DMS114 treated with DMSO at 0.1 percent for 48 hours (cell line): ENCODE results near the gene FARP2.
"Not testable (repeated sequence)": the region's sequence is repeated elsewhere in the genome, so short reads cannot be mapped to it uniquely, and the experiment has no call there.

Experiments used
- DNase-seq: peaks from one replicate; lab custom pipeline; 2025; ENCODE audit not compliant: unreplicated experiment; lab: John Stamatoyannopoulos, UW

Gene FARP2

GRCh38 chr2:241355983-241356870 lies at the start of gene FARP2:
FARP2 (plus strand) TSS chr2:241356285; CDS start chr2:241373108, 16,823 bp downstream.
- peak; percentile 90 for DNase-seq

GRCh38 chr2:241307055-241307454 lies 49.0 kb upstream of the FARP2 start:
- DNase-seq: no peak

- DNase-seq: no peak
Observed at GRCh38 chr2:241308267-241308666, 47.8 kb upstream of the FARP2 start.

GRCh38 chr2:241308832-241309500 lies 47.1 kb upstream of the FARP2 start:
- DNase-seq: no peak

- no peak for DNase-seq
Observed at GRCh38 chr2:241309684-241310117, 46.4 kb upstream of the FARP2 start.

- DNase-seq: no peak
Observed at GRCh38 chr2:241310917-241311566, 45.0 kb upstream of the FARP2 start.

- no peak for DNase-seq
Observed at GRCh38 chr2:241312082-241312481, 44.0 kb upstream of the FARP2 start.

- DNase-seq: no peak
Observed at GRCh38 chr2:241313543-241314095, 42.5 kb upstream of the FARP2 start.

- no peak for DNase-seq
Observed at GRCh38 chr2:241314226-241315092, 41.6 kb upstream of the FARP2 start.

GRCh38 chr2:241315093-241315878 lies 40.8 kb upstream of the FARP2 start, which contains the start of gene HDLBP:
HDLBP (minus strand) TSS chr2:241315672; CDS start chr2:241266869, 48,803 bp downstream.
- peak; percentile 86 for DNase-seq

- no peak for DNase-seq
Observed at GRCh38 chr2:241315879-241316631, 40.0 kb upstream of the FARP2 start, which contains the start of gene SEPTIN2. SEPTIN2 (plus strand) TSS chr2:241315925; CDS start chr2:241324233, 8,308 bp downstream.

- no peak for DNase-seq
Observed at GRCh38 chr2:241316825-241317224, 39.3 kb upstream of the FARP2 start.

- no peak for DNase-seq
Observed at GRCh38 chr2:241317391-241317790, 38.7 kb upstream of the FARP2 start.

GRCh38 chr2:241318830-241319229 lies 37.3 kb upstream of the FARP2 start:
- DNase-seq: not testable (repeated sequence)

GRCh38 chr2:241320394-241320793 lies 35.7 kb upstream of the FARP2 start:
- DNase-seq: no peak

- no peak for DNase-seq
Observed at GRCh38 chr2:241321033-241321432, 35.1 kb upstream of the FARP2 start.

- DNase-seq: no peak
Observed at GRCh38 chr2:241321886-241322285, 34.2 kb upstream of the FARP2 start.

- no peak for DNase-seq
Observed at GRCh38 chr2:241323778-241324177, 32.3 kb upstream of the FARP2 start.

GRCh38 chr2:241324775-241325174 lies 31.3 kb upstream of the FARP2 start:
- no peak for DNase-seq
